Common myeloid progenitor, CD34-positive (primary cell): Measurements from ENCODE around the gene ARHGAP4.

Source experiments
- CTCF ChIA-PET: fragments of 350-600 bp; sonication (Branson Sonifier 250); formaldehyde crosslinking; loops from one replicate; lab custom pipeline; 2021; ENCODE audit warnings: antibody characterized with exemption; lab: Charles Lee
- POLR2A ChIA-PET: fragments of 350-600 bp; sonication (Branson Sonifier 250); formaldehyde crosslinking; loops from one replicate; lab custom pipeline; 2021; ENCODE audit warnings: antibody characterized with exemption; lab: Charles Lee
- DNase-seq, 3 donors: peaks; one replicate each; pipeline versions ENCODE4 v3.0.0 to v3.0.0-alpha.2; 2013
- H3K27ac ChIP-seq, 2 experiments: 1 replicate in 1 of 2; 2 replicates in 1 of 2; pipeline ENCODE4 v1.7.0; 2013; ENCODE audit warnings: inconsistent platforms in 2 of 2, low read length in 2 of 2, mild to moderate bottlenecking in 2 of 2, low read depth in 1 of 2, moderate library complexity in 1 of 2; ENCODE audit not compliant: severe bottlenecking in 2 of 2, insufficient read depth in 1 of 2, poor library complexity in 1 of 2
- H3K27me3 ChIP-seq, 5 experiments: replicated peaks in 2 of 5; 1 replicate in 3 of 5; 2 replicates in 2 of 5; pipeline versions ENCODE4 v1.6.1 to v1.7.0; 2013; ENCODE audit warnings: low read length in 4 of 5, mild to moderate bottlenecking in 2 of 5, moderate library complexity in 2 of 5, inconsistent platforms in 1 of 5; ENCODE audit not compliant: insufficient read depth in 5 of 5, control insufficient read depth in 4 of 5
- H3K36me3 ChIP-seq, 4 experiments: 1 replicate in 2 of 4; 2 replicates in 2 of 4; pipeline versions ENCODE4 v1.6.1 to v1.7.0; 2013; ENCODE audit warnings: low read length in 3 of 4, control low read depth in 1 of 4, mild to moderate bottlenecking in 1 of 4; ENCODE audit not compliant: control insufficient read depth in 4 of 4, insufficient read depth in 4 of 4
- H3K4me1 ChIP-seq, 4 experiments: 1 replicate in 3 of 4; 2 replicates in 1 of 4; pipeline versions ENCODE4 v1.6.1 to v1.7.1; 2013; ENCODE audit warnings: low read length in 3 of 4, mild to moderate bottlenecking in 3 of 4, control low read depth in 1 of 4, inconsistent platforms in 1 of 4, moderate library complexity in 1 of 4; ENCODE audit not compliant: control insufficient read depth in 4 of 4, insufficient read depth in 4 of 4; ENCODE audit errors: control extremely low read depth in 1 of 4
- H3K4me3 ChIP-seq, 7 experiments: 1 replicate in 4 of 7; 2 replicates in 3 of 7; pipeline versions ENCODE4 v1.5.1 to v1.7.0; 2013; ENCODE audit warnings: mild to moderate bottlenecking in 7 of 7, low read length in 6 of 7, moderate library complexity in 6 of 7, inconsistent platforms in 2 of 7, low read depth in 2 of 7, control low read depth in 1 of 7; ENCODE audit not compliant: insufficient read depth in 4 of 7, control insufficient read depth in 1 of 7; ENCODE audit errors: extremely low read depth in 1 of 7
- H3K9me3 ChIP-seq, 5 experiments: 1 replicate in 4 of 5; 2 replicates in 1 of 5; pipeline versions ENCODE4 v1.6.1 to v1.7.1; 2013; ENCODE audit warnings: low read length in 4 of 5, mild to moderate bottlenecking in 2 of 5, inconsistent platforms in 1 of 5, low read depth in 1 of 5, moderate library complexity in 1 of 5; ENCODE audit not compliant: control insufficient read depth in 4 of 5, insufficient read depth in 2 of 5; ENCODE audit errors: control extremely low read depth in 1 of 5
- WGBS: methylation state at CpG from one replicate; pipeline ENCODE4 v1.1.5; 2013; ENCODE audit not compliant: insufficient coverage; 5-methylcytosine and 5-hydroxymethylcytosine counted together

The ARHGAP4 gene

GRCh38 chrX:153968754-153969124, 42.7 kb upstream of the ARHGAP4 start:
- Histone ChIP-seq H3K4me1 (peaks cover 13 to 59% (median 50%) of the 10 kb centered on the region in 4 experiments), H3K36me3 (peaks cover 4 to 32% (median 5%) of the 10 kb centered on the region in 4 experiments), H3K27ac (peak overlapping the region in 1 of 2 experiments; percentile 99), H3K9me3 (peaks cover 0 to 1% (median 0%) of the 10 kb centered on the region in 5 experiments), H3K4me3 (peak overlapping the region; percentile 38 to 97 (median 86)), H3K27me3 (peaks cover 0 to 30% (median 0%) of the 10 kb centered on the region in 5 experiments)
- ChIA-PET CTCF (interaction anchor here (1.0 to 4.2 kb wide), 13 partner anchors 12 to 62 kb away, joined by 3 to 19 read pairs (median 5); partner anchors contain the start of gene ARHGAP4), POLR2A (interaction anchor here (0.7 to 1.0 kb wide), 2 partner anchors 40 to 52 kb away, joined by 3 read pairs; no protein-coding TSS in a partner anchor)
- WGBS = 44% methylated on average over 8 of the region's 12 CpGs
- peak in 2 of 3 donors; percentile 61 to 71 for DNase-seq

- POLR2A ChIA-PET = interaction anchor here (1.0 kb wide), 1 partner anchor 40 kb away, joined by 3 read pairs; no protein-coding TSS in a partner anchor
Observed at GRCh38 chrX:153968255-153968654, 42.2 kb upstream of the ARHGAP4 start.

GRCh38 chrX:153967536-153968224, 41.6 kb upstream of the ARHGAP4 start:
- CTCF ChIA-PET = interaction anchor here (0.8 to 4.2 kb wide), 14 partner anchors 12 to 204 kb away, joined by 3 to 19 read pairs (median 5); partner anchors contain the start of gene ARHGAP4
- 63% methylated on average over 16 of the region's 16 CpGs for WGBS

More at GRCh38 chrX:153968255-153968654, 42.2 kb upstream of the ARHGAP4 start:
- peak overlapping the region in 1 of 2 experiments; percentile 99 for H3K27ac ChIP-seq
- DNase-seq = no peak
- H3K4me3 ChIP-seq = peak overlapping the region in 4 of 7 experiments; percentile 31 to 97 (median 90)
- WGBS = 61% methylated on average over 7 of the region's 9 CpGs
- H3K36me3 ChIP-seq = peaks cover 4 to 37% (median 8%) of the 10 kb centered on the region in 4 experiments
- CTCF ChIA-PET = interaction anchor here (1.0 to 4.2 kb wide), 11 partner anchors 12 to 62 kb away, joined by 3 to 19 read pairs (median 6); partner anchors contain the start of gene ARHGAP4
- peaks cover 0 to 2% (median 0%) of the 10 kb centered on the region in 5 experiments for H3K9me3 ChIP-seq
- peaks cover 13 to 55% (median 45%) of the 10 kb centered on the region in 4 experiments for H3K4me1 ChIP-seq
- H3K27me3 ChIP-seq = peaks cover 0 to 30% (median 0%) of the 10 kb centered on the region in 5 experiments

DNA sequence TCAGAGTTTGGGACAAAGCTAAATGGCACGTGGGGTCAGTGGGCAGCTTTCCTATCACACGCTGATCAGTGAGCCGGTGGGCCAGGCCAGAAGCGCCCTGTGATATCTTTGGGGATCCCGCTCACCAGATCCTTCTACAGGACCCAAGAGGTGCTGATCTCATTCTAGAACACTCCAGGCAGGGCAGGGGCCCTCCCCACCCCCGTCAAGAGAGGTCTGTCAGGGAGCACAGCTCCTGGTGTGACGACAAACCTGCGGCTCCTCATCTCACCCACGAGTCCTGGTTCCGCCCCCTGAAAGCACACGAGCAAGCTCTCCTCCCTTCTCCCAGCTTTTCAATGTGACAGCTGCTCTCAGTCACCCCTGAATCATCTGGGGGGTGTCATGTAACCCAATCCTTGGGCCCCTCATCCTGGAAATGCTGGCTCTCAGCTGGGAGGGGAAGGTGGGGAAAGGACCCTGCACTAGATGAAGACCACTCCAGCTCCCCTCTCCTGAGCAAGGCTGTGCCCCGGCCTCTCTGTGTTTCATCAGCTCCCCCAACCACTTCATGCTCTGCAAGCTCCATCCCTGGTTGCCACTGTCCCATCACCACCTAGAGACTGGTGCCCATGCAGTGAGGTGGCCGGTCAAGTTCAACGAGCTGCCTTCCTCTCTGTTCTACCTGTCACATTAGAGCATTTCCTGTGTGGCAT, 40.9 kb upstream of the ARHGAP4 start:
- peak overlapping the region in 4 of 7 experiments; percentile 29 to 86 (median 52) for H3K4me3 ChIP-seq
- POLR2A ChIA-PET = no interaction called here
- CTCF ChIA-PET = interaction anchor here (0.8 to 4.0 kb wide), 13 partner anchors 14 to 204 kb away, joined by 3 to 19 read pairs (median 4); partner anchors contain the start of gene RENBP
- H3K27me3 ChIP-seq = peaks cover 0 to 42% (median 0%) of the 10 kb centered on the region in 5 experiments
- no peak for DNase-seq
- 78% methylated on average over 14 of the region's 14 CpGs for WGBS
- peak overlapping the region; percentile 5 to 49 for H3K27ac ChIP-seq
- H3K4me1 ChIP-seq = peaks cover 13 to 50% (median 42%) of the 10 kb centered on the region in 4 experiments
- H3K36me3 ChIP-seq = peaks cover 4 to 49% (median 17%) of the 10 kb centered on the region in 4 experiments
- peaks cover 0 to 2% (median 0%) of the 10 kb centered on the region in 5 experiments for H3K9me3 ChIP-seq

More at GRCh38 chrX:153967536-153968224, 41.6 kb upstream of the ARHGAP4 start:
- Histone ChIP-seq H3K4me1 (peaks cover 13 to 50% (median 42%) of the 10 kb centered on the region in 4 experiments), H3K36me3 (peaks cover 4 to 42% (median 11%) of the 10 kb centered on the region in 4 experiments), H3K9me3 (peaks cover 0 to 2% (median 0%) of the 10 kb centered on the region in 5 experiments), H3K4me3 (peak overlapping the region in 4 of 7 experiments; percentile 31 to 94 (median 70)), H3K27me3 (peaks cover 0 to 35% (median 0%) of the 10 kb centered on the region in 5 experiments), H3K27ac (peak overlapping the region; percentile 5 to 99)
- DNase-seq = peak in 2 of 3 donors; percentile 55 to 61
- POLR2A ChIA-PET = no interaction called here

DNA sequence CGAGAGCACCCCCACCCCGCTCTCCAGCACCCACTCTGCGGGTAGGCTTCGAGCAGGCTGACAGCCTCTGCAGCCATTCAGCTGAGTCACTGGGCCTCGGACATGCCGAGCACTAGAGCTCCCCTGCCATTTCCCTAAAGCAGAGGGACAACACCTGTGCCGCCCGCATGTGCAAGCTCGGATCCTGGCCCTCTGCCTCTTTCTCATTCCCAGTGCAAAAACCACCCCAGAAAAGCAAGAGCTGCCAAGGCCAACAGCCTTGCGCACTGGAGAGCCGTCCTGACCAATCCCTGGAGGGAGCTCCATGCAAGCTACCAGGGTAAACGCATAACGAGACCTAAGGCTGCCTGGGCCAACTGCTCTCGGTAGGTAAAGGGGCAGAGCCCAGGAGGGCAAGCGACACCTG, 40.2 kb upstream of the ARHGAP4 start:
- WGBS = 82% methylated on average over 12 of the region's 15 CpGs
- no peak overlapping the region for H3K27ac ChIP-seq
- no peak for DNase-seq
- H3K36me3 ChIP-seq = peaks cover 4 to 56% (median 22%) of the 10 kb centered on the region in 4 experiments
- ChIA-PET POLR2A (no interaction called here), CTCF (interaction anchor here (0.9 to 4.0 kb wide), 11 partner anchors 13 to 203 kb away, joined by 3 to 19 read pairs (median 4); partner anchors contain the start of gene RENBP)
- H3K4me1 ChIP-seq = peaks cover 13 to 50% (median 42%) of the 10 kb centered on the region in 4 experiments
- H3K4me3 ChIP-seq = no peak overlapping the region
- H3K27me3 ChIP-seq = peaks cover 0 to 42% (median 0%) of the 10 kb centered on the region in 5 experiments
- H3K9me3 ChIP-seq = peaks cover 0 to 2% (median 0%) of the 10 kb centered on the region in 5 experiments

- POLR2A ChIA-PET = no interaction called here
- no peak overlapping the region for H3K27ac ChIP-seq
- WGBS = 100% methylated on average over 1 of the region's 5 CpGs
Observed at GRCh38 chrX:153965406-153965805, 39.3 kb upstream of the ARHGAP4 start.

More at GRCh38 chrX:153965406-153965805, 39.3 kb upstream of the ARHGAP4 start:
- Histone ChIP-seq H3K36me3 (peaks cover 4 to 65% (median 27%) of the 10 kb centered on the region in 4 experiments), H3K4me3 (no peak overlapping the region), H3K27me3 (peaks cover 0 to 42% (median 0%) of the 10 kb centered on the region in 5 experiments), H3K4me1 (peaks cover 13 to 50% (median 42%) of the 10 kb centered on the region in 4 experiments), H3K9me3 (peaks cover 0 to 2% (median 0%) of the 10 kb centered on the region in 5 experiments)
- CTCF ChIA-PET = interaction anchor here (1.9 kb wide), 1 partner anchor 63 kb away, joined by 5 read pairs; no protein-coding TSS in a partner anchor
- DNase-seq = no peak
